HG02678 (cell line): ENCODE measurements around the gene DNAAF1.

Experiments
- ATAC-seq: cut with Tn5 transposase; IDR thresholded peaks from one replicate; pipeline ENCODE4 v1.9.1; 2021; ENCODE audit warnings: mild to moderate bottlenecking, moderate library complexity; ENCODE audit not compliant: unreplicated experiment

DNAAF1 gene

GRCh38 chr16:84159007-84159406 lies 13.9 kb downstream of the DNAAF1 start:
- no peak for ATAC-seq

GRCh38 chr16:84159800-84160199 lies 14.7 kb downstream of the DNAAF1 start:
- ATAC-seq: no peak

GRCh38 chr16:84161037-84161436 lies 15.9 kb downstream of the DNAAF1 start:
- no peak for ATAC-seq

GRCh38 chr16:84161801-84162200 lies 16.7 kb downstream of the DNAAF1 start:
- no peak for ATAC-seq

GRCh38 chr16:84165746-84166145 lies 20.6 kb downstream of the DNAAF1 start:
- no peak for ATAC-seq

- no peak for ATAC-seq
Measured at GRCh38 chr16:84166796-84167695, 21.9 kb downstream of the DNAAF1 start.

GRCh38 chr16:84169765-84170310 lies 24.7 kb downstream of the DNAAF1 start:
- ATAC-seq: no peak

- no peak for ATAC-seq
Measured at GRCh38 chr16:84174396-84174795, 29.3 kb downstream of the DNAAF1 start.

- ATAC-seq: peak; percentile 88
Measured at GRCh38 chr16:84175350-84176081, 30.4 kb downstream of the DNAAF1 start.

GRCh38 chr16:84176192-84177053 lies 31.3 kb downstream of the DNAAF1 start:
- ATAC-seq: no peak

GRCh38 chr16:84177741-84178073 lies 32.6 kb downstream of the DNAAF1 start:
- ATAC-seq: no peak

GRCh38 chr16:84178146-84178765 lies 33.1 kb downstream of the DNAAF1 start:
- ATAC-seq: no peak

- ATAC-seq: no peak
Measured at GRCh38 chr16:84178892-84179611, 33.9 kb downstream of the DNAAF1 start.

GRCh38 chr16:84179612-84180320 lies 34.7 kb downstream of the DNAAF1 start:
- no peak for ATAC-seq

- ATAC-seq: no peak
Measured at GRCh38 chr16:84180519-84181140, 35.5 kb downstream of the DNAAF1 start.

- ATAC-seq: no peak
Measured at GRCh38 chr16:84181144-84181915, 36.2 kb downstream of the DNAAF1 start.

GRCh38 chr16:84182104-84182503 lies 37.0 kb downstream of the DNAAF1 start:
- no peak for ATAC-seq
